ENCODE measurements around the gene GOLGA6L1.

Gene GOLGA6L1

GRCh38 chr15:23081271-23081670 is 55.4 kb downstream of the GOLGA6L1 start:
- in situ Hi-C loops (cut with MboI; ENCODE audit: low pct_unique_long_range_greater_than_20kb, low sequenced_read_pairs, unreplicated experiment) = no loop called here
- no peak for DNase-seq (ENCODE audit: low spot score)
- no peak for TF ChIP-seq CTCF (IDR thresholded peaks at IDR 0.05; ENCODE audit: extremely low read depth, insufficient read depth, missing control alignments)

GRCh38 chr15:23079766-23080165 is 56.9 kb downstream of the GOLGA6L1 start:
- in situ Hi-C loops (cut with MboI; ENCODE audit: low pct_unique_long_range_greater_than_20kb, low sequenced_read_pairs, unreplicated experiment) = no loop called here
- no peak for DNase-seq (ENCODE audit: low spot score)
- TF ChIP-seq CTCF (IDR thresholded peaks at IDR 0.05; ENCODE audit: extremely low read depth, insufficient read depth, missing control alignments) = no peak

All from GM13977 (cell line).